Mucosa of rectum (tissue), 2 donors: ENCODE results near the gene CD209.

Source experiments
- H3K27ac ChIP-seq, 2 donors: one replicate each; pipeline ENCODE4 v1.7.0; 2013; ENCODE audit warnings: inconsistent platforms in 2 of 2, low read depth in 2 of 2, low read length in 2 of 2
- H3K27me3 ChIP-seq, 2 donors: one replicate each; pipeline ENCODE4 v1.7.0; 2013; ENCODE audit warnings: low read length in 2 of 2; ENCODE audit not compliant: control insufficient read depth in 2 of 2, insufficient read depth in 2 of 2
- H3K36me3 ChIP-seq, 2 donors: one replicate each; pipeline ENCODE4 v1.7.0; 2013; ENCODE audit warnings: low read length in 2 of 2; ENCODE audit not compliant: control insufficient read depth in 2 of 2, insufficient read depth in 2 of 2
- H3K4me1 ChIP-seq, 2 donors: one replicate each; pipeline ENCODE4 v1.7.0; 2013; ENCODE audit warnings: low read length in 2 of 2, mild to moderate bottlenecking in 1 of 2; ENCODE audit not compliant: control insufficient read depth in 2 of 2, insufficient read depth in 2 of 2
- H3K4me3 ChIP-seq, 2 donors: one replicate each; pipeline ENCODE4 v1.7.0; 2013; ENCODE audit warnings: low read length in 2 of 2
- H3K9ac ChIP-seq, 2 donors: one replicate each; pipeline ENCODE4 v1.7.0; 2013; ENCODE audit warnings: low read length in 2 of 2, low read depth in 1 of 2, mild to moderate bottlenecking in 1 of 2
- H3K9me3 ChIP-seq, 2 donors: one replicate each; pipeline ENCODE4 v1.7.0; 2013; ENCODE audit warnings: low read length in 2 of 2; ENCODE audit not compliant: control insufficient read depth in 2 of 2
- donor health status: healthy.
- donor health status: Normal muscosa, but diverticular disease.

CD209 gene

DNA sequence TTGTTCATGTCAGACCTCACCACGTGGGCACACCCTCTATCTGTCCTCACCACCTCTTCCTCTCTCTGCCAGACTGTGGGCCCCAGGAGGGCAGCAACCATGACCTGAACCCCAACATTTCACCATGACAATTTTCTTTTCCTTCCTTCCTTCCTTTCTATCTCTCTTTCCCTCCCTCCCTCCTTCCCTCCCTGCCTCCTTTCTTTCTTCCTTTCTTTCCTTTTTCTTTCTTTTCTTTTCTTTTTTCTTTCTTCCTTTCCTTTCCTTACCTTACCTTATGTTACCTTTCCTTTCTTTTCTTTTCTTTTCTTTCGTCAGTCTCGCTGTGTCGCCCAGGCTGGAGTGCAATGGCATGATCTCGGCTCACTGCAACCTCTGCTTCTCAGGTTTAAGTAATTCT lies 36.7 kb downstream of the CD209 start:
- Histone ChIP-seq H3K9me3 (no peaks in the 10 kb centered on the region), H3K4me3 (no peak overlapping the region), H3K36me3 (no peaks in the 10 kb centered on the region), H3K27ac (no peak overlapping the region), H3K4me1 (peaks cover 0 to 5% of the 10 kb centered on the region in 2 donors), H3K27me3 (no peaks in the 10 kb centered on the region), H3K9ac (no peak overlapping the region)

- H3K9me3 ChIP-seq, result no peaks in the 10 kb centered on the region
- H3K27me3 ChIP-seq, result no peaks in the 10 kb centered on the region
- H3K9ac ChIP-seq, result no peak overlapping the region
- H3K4me3 ChIP-seq, result no peak overlapping the region
- no peak overlapping the region for H3K27ac ChIP-seq
- H3K4me1 ChIP-seq, result peaks cover 0 to 5% of the 10 kb centered on the region in 2 donors
- H3K36me3 ChIP-seq, result no peaks in the 10 kb centered on the region
Observed at GRCh38 chr19:7709932-7710460, 37.3 kb downstream of the CD209 start.

DNA sequence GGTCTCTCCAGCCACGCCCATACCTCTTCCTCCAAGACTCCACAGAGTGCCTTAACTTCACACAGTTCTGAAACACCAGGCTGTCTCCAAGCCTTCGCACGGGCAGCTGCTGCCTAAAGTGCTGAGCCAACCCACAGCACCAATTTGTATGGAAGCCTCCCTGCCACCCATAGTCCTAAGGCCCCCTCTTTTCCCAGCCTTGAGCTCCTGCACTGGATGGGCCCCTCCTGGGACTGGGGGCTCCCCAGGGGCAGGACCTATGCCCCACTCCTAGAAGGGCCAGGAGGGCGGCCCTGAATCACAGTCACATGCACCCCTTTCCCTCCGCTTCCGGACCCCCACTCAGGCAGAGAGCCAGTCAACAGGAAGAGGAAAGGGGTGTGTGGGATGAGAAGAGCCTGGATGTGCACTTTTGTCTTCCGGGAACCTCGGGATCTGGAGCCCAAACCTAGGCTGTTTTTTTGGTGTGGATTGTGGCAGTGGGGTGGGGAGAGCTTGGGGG lies 40.3 kb downstream of the CD209 start:
- H3K27ac ChIP-seq, result peak overlapping the region in 1 of 2 donors; percentile 68
- H3K36me3 ChIP-seq, result no peaks in the 10 kb centered on the region
- H3K4me1 ChIP-seq, result peaks cover 0 to 5% of the 10 kb centered on the region in 2 donors
- H3K4me3 ChIP-seq, result no peak overlapping the region
- no peaks in the 10 kb centered on the region for H3K27me3 ChIP-seq
- H3K9me3 ChIP-seq, result no peaks in the 10 kb centered on the region
- H3K9ac ChIP-seq, result peak overlapping the region in 1 of 2 donors; percentile 24

GRCh38 chr19:7706188-7706954 lies 41.0 kb downstream of the CD209 start:
- Histone ChIP-seq H3K9ac (peak overlapping the region in 1 of 2 donors; percentile 24), H3K36me3 (no peaks in the 10 kb centered on the region), H3K27me3 (no peaks in the 10 kb centered on the region), H3K4me1 (peaks cover 0 to 5% of the 10 kb centered on the region in 2 donors), H3K9me3 (no peaks in the 10 kb centered on the region), H3K27ac (peak overlapping the region; percentile 17 to 68), H3K4me3 (peak overlapping the region in 1 of 2 donors; percentile 23)

GRCh38 chr19:7705387-7706187 lies 41.7 kb downstream of the CD209 start:
- Histone ChIP-seq H3K9me3 (no peaks in the 10 kb centered on the region), H3K4me3 (no peak overlapping the region), H3K4me1 (peaks cover 0 to 5% of the 10 kb centered on the region in 2 donors), H3K27ac (peak overlapping the region; percentile 17 to 68), H3K27me3 (no peaks in the 10 kb centered on the region), H3K9ac (no peak overlapping the region), H3K36me3 (no peaks in the 10 kb centered on the region)

- Histone ChIP-seq H3K4me3 (no peak overlapping the region), H3K27me3 (no peaks in the 10 kb centered on the region), H3K4me1 (peaks cover 0 to 5% of the 10 kb centered on the region in 2 donors), H3K9me3 (no peaks in the 10 kb centered on the region), H3K36me3 (no peaks in the 10 kb centered on the region), H3K27ac (no peak overlapping the region), H3K9ac (no peak overlapping the region)
Observed at GRCh38 chr19:7704280-7705060, 42.9 kb downstream of the CD209 start.

- peaks cover 0 to 5% of the 10 kb centered on the region in 2 donors for H3K4me1 ChIP-seq
- H3K36me3 ChIP-seq, result no peaks in the 10 kb centered on the region
Observed at GRCh38 chr19:7703332-7703731, 44.0 kb downstream of the CD209 start.

DNA sequence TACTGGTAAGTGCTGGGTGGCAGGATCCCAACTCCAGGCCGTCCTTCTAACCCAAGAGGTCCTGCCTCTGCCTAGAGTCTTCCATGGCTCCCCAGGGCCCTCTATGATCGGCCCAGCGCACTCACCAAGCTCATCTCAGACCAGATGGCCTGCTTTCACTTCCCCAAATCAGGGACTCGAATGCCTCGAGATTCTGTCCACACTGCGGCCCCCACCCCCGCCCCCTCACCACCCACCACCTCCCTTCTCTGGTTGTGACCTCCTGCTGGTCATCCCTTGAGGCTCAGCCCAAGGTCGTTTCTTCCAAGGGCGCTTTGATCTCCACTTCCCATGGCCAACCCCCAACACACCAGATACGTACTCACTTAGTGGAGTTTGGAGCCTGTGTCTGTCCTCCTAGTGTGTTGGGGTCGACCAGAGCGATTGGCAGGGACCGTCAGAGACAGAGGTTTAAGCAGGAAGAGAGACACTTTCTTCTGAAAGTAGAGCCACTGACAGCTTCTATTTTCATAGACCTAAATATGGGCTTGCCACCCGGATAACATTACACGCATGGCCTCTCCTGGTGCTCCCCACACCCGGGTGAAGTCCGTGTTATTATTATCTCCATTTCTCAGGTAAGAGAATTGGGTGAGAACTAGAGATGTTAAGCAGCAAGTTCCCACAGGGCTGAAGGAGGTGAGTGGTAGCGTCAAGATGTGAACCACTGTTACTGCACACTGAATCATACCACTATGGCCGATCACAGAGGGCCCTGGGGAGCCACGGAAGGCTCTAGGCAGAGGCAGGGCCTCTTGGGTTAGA lies 45.5 kb downstream of the CD209 start, which contains the start of gene FCER2:
Gene FCER2 (minus strand): TSS at position 478 of the 804 bp plus-strand sequence. CDS start 2,371 bp downstream, outside the sequence.
- peak within 1 kb of the TSS in 1 of 2 donors; percentile 43 for H3K27ac ChIP-seq
- H3K9ac ChIP-seq, result no peak within 1 kb of the TSS
- no peaks in the 10 kb centered on the region for H3K9me3 ChIP-seq
- peaks cover 0 to 5% of the 10 kb centered on the region in 2 donors for H3K4me1 ChIP-seq
- H3K4me3 ChIP-seq, result no peak within 1 kb of the TSS
- no peaks in the 10 kb centered on the region for H3K27me3 ChIP-seq
- H3K36me3 ChIP-seq, result no peaks in the 10 kb centered on the region

More at GRCh38 chr19:7703332-7703731, 44.0 kb downstream of the CD209 start:
- Histone ChIP-seq H3K9ac (no peak overlapping the region), H3K27ac (no peak overlapping the region), H3K9me3 (no peaks in the 10 kb centered on the region), H3K27me3 (no peaks in the 10 kb centered on the region), H3K4me3 (no peak overlapping the region)

DNA sequence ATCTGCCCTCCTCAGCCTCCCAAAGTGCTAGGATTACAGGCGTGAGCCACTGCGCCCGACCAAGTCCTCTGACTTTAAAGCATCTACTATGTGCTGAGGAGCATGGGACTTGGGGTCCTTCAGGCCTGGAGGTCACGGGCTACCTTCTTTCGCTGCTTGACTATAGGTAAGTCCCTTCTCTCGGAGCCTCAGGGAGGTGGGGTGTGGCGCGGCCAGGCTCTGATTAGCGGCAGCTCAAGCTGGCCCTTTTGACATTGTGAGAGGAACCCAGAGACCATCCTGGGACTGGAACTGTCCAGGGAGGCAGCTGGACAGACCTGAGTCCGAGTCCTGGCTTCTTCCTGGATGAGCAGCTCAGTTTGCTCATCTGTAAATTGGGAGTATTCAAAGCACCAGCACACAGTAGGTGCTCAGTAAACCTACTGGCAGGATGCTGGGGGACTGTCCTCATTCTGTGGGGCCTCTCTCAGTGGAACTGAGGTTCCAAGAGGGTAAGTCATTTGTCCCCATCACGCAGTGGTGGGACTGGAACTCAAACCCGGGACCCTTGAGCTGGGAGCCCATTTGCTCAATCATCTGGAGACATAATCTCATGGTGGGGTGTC lies 46.2 kb downstream of the CD209 start:
- H3K9me3 ChIP-seq, result no peaks in the 10 kb centered on the region

More for the DNA sequence above, 46.2 kb downstream of the CD209 start:
- Histone ChIP-seq H3K4me1 (peaks cover 0 to 3% of the 10 kb centered on the region in 2 donors), H3K27ac (no peak overlapping the region), H3K9ac (no peak overlapping the region), H3K4me3 (no peak overlapping the region), H3K36me3 (no peaks in the 10 kb centered on the region), H3K27me3 (no peaks in the 10 kb centered on the region)
